Upper lobe of right lung (tissue), 1 donor: ENCODE measurements around the gene KIAA1210. TPM values are rescaled to one million over a fixed set of nuclear protein-coding genes. Genes with fewer than 3 reads are reported as not detected.

Source experiments
- ATAC-seq: fragments of 200-7000 bp; cut with Tn5 transposase; one replicate; pipeline ENCODE4 v1.9.1; 2020; ENCODE audit warnings: mild to moderate bottlenecking, moderate library complexity
- DNase-seq: peaks from one replicate; pipeline ENCODE4 v3.0.0-alpha.2; 2020
- H3K27ac ChIP-seq: fragments of 200-600 bp; one replicate; pipeline ENCODE4 v1.8.0; 2022
- H3K27me3 ChIP-seq: fragments of 200-600 bp; one replicate; pipeline ENCODE4 v1.8.0; 2022; ENCODE audit warnings: mild to moderate bottlenecking
- H3K36me3 ChIP-seq: fragments of 200-600 bp; one replicate; pipeline ENCODE4 v1.8.0; 2022
- H3K4me1 ChIP-seq: fragments of 200-600 bp; one replicate; pipeline ENCODE4 v1.8.0; 2022
- H3K4me3 ChIP-seq: fragments of 200-600 bp; one replicate; pipeline ENCODE4 v1.8.0; 2022; ENCODE audit warnings: mild to moderate bottlenecking
- H3K9me3 ChIP-seq: fragments of 200-600 bp; one replicate; pipeline ENCODE4 v1.8.0; 2022
- intact Hi-C: fragments of 100-400 bp; cut with DNase I; formaldehyde crosslinking; loops from one replicate; pipeline ENCODE4 v1.11.0; 2022
- total RNA-seq: library from RNA; stranded (reverse); fragmentation: NEBNext Ultra II Directional; extraction: Animal tissue kit (Norgen Biotek cat#: 25700); gene quantifications from one replicate; pipeline ENCODE4 v1.2.1, GENCODE V29; 2021
- TF ChIP-seq, protein P1 (sequence below): fragments of 200-600 bp; IDR thresholded peaks from one replicate; pipeline ENCODE4 v1.8.0; 2022; ENCODE audit warnings: antibody characterized with exemption
- donor health status: DM: no; HTN: yes; CAD: no; lungs with severe emphysema.

The KIAA1210 gene
- total RNA-seq, 1 donor from 2014 or later: not detected

GRCh38 chrX:119107206-119107605 lies 20.4 kb downstream of the KIAA1210 start:
- TF ChIP-seq, protein P1, sequence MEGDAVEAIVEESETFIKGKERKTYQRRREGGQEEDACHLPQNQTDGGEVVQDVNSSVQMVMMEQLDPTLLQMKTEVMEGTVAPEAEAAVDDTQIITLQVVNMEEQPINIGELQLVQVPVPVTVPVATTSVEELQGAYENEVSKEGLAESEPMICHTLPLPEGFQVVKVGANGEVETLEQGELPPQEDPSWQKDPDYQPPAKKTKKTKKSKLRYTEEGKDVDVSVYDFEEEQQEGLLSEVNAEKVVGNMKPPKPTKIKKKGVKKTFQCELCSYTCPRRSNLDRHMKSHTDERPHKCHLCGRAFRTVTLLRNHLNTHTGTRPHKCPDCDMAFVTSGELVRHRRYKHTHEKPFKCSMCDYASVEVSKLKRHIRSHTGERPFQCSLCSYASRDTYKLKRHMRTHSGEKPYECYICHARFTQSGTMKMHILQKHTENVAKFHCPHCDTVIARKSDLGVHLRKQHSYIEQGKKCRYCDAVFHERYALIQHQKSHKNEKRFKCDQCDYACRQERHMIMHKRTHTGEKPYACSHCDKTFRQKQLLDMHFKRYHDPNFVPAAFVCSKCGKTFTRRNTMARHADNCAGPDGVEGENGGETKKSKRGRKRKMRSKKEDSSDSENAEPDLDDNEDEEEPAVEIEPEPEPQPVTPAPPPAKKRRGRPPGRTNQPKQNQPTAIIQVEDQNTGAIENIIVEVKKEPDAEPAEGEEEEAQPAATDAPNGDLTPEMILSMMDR: no peak
- Histone ChIP-seq H3K4me1 (no peaks in the 10 kb centered on the region), H3K4me3 (no peak overlapping the region), H3K9me3 (no peaks in the 10 kb centered on the region), H3K36me3 (no peaks in the 10 kb centered on the region), H3K27ac (no peak overlapping the region), H3K27me3 (no peaks in the 10 kb centered on the region)
- DNase-seq: no peak
- intact Hi-C loops: no loop called here
- no peak for ATAC-seq

GRCh38 chrX:119105826-119106225 lies 21.8 kb downstream of the KIAA1210 start:
- TF ChIP-seq, protein P1: no peak
- H3K4me1 ChIP-seq: no peaks in the 10 kb centered on the region
- H3K4me3 ChIP-seq: no peak overlapping the region
- H3K27me3 ChIP-seq: no peaks in the 10 kb centered on the region
- intact Hi-C loops: no loop called here
- H3K27ac ChIP-seq: no peak overlapping the region
- no peaks in the 10 kb centered on the region for H3K36me3 ChIP-seq
- H3K9me3 ChIP-seq: no peaks in the 10 kb centered on the region
- ATAC-seq: no peak
- DNase-seq: no peak

GRCh38 chrX:119101168-119101567 lies 26.4 kb downstream of the KIAA1210 start:
- H3K4me1 ChIP-seq: no peaks in the 10 kb centered on the region
- DNase-seq (no peak), ATAC-seq (no peak)
- no peaks in the 10 kb centered on the region for H3K36me3 ChIP-seq
- intact Hi-C loops: no loop called here
- no peak overlapping the region for H3K4me3 ChIP-seq
- no peaks in the 10 kb centered on the region for H3K27me3 ChIP-seq
- TF ChIP-seq, protein P1: no peak
- no peaks in the 10 kb centered on the region for H3K9me3 ChIP-seq
- no peak overlapping the region for H3K27ac ChIP-seq

DNA sequence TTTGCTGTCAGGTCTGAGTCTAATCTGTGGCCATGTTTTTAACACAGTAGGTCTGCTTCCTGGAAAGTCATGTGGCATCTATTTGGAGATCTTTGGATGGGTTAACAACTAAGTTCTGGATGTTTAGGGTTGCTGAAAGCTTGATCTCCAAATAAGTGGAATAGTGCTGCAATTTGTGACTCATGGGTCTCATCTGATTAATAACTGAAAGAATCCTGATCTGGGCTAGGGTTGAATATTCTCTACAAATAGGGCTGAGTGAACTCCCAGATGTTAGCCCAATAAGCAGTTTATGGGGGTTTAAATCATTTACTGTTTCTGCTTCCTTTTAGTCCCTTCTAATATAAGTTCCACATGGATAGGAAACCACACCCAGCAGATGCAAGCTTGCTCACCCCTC lies 31.7 kb downstream of the KIAA1210 start:
- TF ChIP-seq, protein P1: no peak
- Histone ChIP-seq H3K27ac (no peak overlapping the region), H3K4me3 (no peak overlapping the region), H3K27me3 (no peaks in the 10 kb centered on the region), H3K4me1 (no peaks in the 10 kb centered on the region), H3K9me3 (no peaks in the 10 kb centered on the region), H3K36me3 (no peaks in the 10 kb centered on the region)
- ATAC-seq (no peak), DNase-seq (no peak)
- intact Hi-C loops: no loop called here

GRCh38 chrX:119094819-119095218 lies 32.8 kb downstream of the KIAA1210 start:
- Histone ChIP-seq H3K9me3 (no peaks in the 10 kb centered on the region), H3K36me3 (no peaks in the 10 kb centered on the region), H3K4me1 (no peaks in the 10 kb centered on the region), H3K27me3 (no peaks in the 10 kb centered on the region), H3K4me3 (no peak overlapping the region), H3K27ac (no peak overlapping the region)
- no peak for DNase-seq
- intact Hi-C loops: no loop called here
- no peak for ATAC-seq
- TF ChIP-seq, protein P1: no peak

- no peak for ATAC-seq
- intact Hi-C loops: no loop called here
- Histone ChIP-seq H3K9me3 (no peaks in the 10 kb centered on the region), H3K27ac (no peak overlapping the region), H3K4me1 (no peaks in the 10 kb centered on the region), H3K4me3 (no peak overlapping the region), H3K27me3 (no peaks in the 10 kb centered on the region), H3K36me3 (no peaks in the 10 kb centered on the region)
- DNase-seq: no peak
- TF ChIP-seq, protein P1: no peak
These were observed 33.4 kb downstream of the KIAA1210 start for GRCh38 chrX:119093991-119094735.
